Tibial nerve (tissue), 4 donors: ENCODE results near the gene CDCP1. TPM values are rescaled to one million over a fixed set of nuclear protein-coding genes. Genes with fewer than 3 reads are reported as not detected.
"Not testable (repeated sequence)": the region's sequence is repeated elsewhere in the genome, so short reads cannot be mapped to it uniquely, and the experiment has no call there.

ENCODE experiments used
- DNase-seq, 2 donors: peaks; one replicate each; pipeline ENCODE4 v3.0.0-alpha.2; 2019; ENCODE audit warnings: low spot score in 2 of 2
- H3K27ac ChIP-seq, 4 donors: fragments of 200-600 bp; sonication (generic) in 3 of 4; one replicate each; pipeline ENCODE4 v1.5.1; 2017 to 2019; ENCODE audit warnings: mild to moderate bottlenecking in 1 of 4
- H3K27me3 ChIP-seq, 2 donors: fragments of 200-600 bp; sonication (generic) in 1 of 2; one replicate each; pipeline versions ENCODE4 v1.5.1 to v1.6.0; 2017 to 2019
- H3K36me3 ChIP-seq, 3 donors: fragments of 200-600 bp; sonication (generic); one replicate each; pipeline ENCODE4 v1.5.1; 2018 to 2019
- H3K4me1 ChIP-seq, 4 donors: fragments of 200-600 bp; sonication (generic) in 3 of 4; one replicate each; pipeline ENCODE4 v1.5.1; 2017 to 2019
- H3K4me3 ChIP-seq, 4 donors: fragments of 200-600 bp; sonication (generic) in 3 of 4; one replicate each; pipeline ENCODE4 v1.5.1; 2017 to 2019; ENCODE audit warnings: mild to moderate bottlenecking in 1 of 4, moderate library complexity in 1 of 4
- H3K9me3 ChIP-seq, 4 donors: fragments of 200-600 bp; sonication (generic) in 3 of 4; one replicate each; pipeline ENCODE4 v1.5.1; 2017 to 2019
- EP300 ChIP-seq, 2 donors: sonication (generic); formaldehyde crosslinking; IDR thresholded peaks; one replicate each; pipeline ENCODE4 v1.6.1; 2017; ENCODE audit warnings: antibody characterized with exemption in 2 of 2, mild to moderate bottlenecking in 1 of 2
- POLR2A ChIP-seq, 2 donors: fragments of 450-650 bp; IDR thresholded peaks; one replicate each; pipeline ENCODE4 v1.6.1; 2017; ENCODE audit warnings: antibody characterized with exemption in 2 of 2, mild to moderate bottlenecking in 2 of 2, moderate library complexity in 2 of 2
- WGBS, 2 donors: methylation state at CpG; one replicate each; pipeline ENCODE4 v1.1.5; 2018; 5-methylcytosine and 5-hydroxymethylcytosine counted together
- total RNA-seq, 4 donors: library from RNA; depleted of rRNA; stranded (reverse); fragments of >200 nt; gene quantifications; one replicate each; pipeline ENCODE4 v1.1.0, GENCODE V29; 2016
- TF ChIP-seq, protein P1 (sequence below), 5 experiments: fragments of 200-600 bp in 3 of 5; fragments of 450-650 bp in 2 of 5; sonication (generic) in 3 of 5; IDR thresholded peaks; one replicate each; pipeline ENCODE4 v1.5.1; 2016 to 2019; ENCODE audit warnings: antibody characterized with exemption in 5 of 5, mild to moderate bottlenecking in 3 of 5, moderate library complexity in 2 of 5

Gene CDCP1
- total RNA-seq, 4 donors from 2014 or later: 0.20 to 3.0 (median 1.2) TPM

DNA sequence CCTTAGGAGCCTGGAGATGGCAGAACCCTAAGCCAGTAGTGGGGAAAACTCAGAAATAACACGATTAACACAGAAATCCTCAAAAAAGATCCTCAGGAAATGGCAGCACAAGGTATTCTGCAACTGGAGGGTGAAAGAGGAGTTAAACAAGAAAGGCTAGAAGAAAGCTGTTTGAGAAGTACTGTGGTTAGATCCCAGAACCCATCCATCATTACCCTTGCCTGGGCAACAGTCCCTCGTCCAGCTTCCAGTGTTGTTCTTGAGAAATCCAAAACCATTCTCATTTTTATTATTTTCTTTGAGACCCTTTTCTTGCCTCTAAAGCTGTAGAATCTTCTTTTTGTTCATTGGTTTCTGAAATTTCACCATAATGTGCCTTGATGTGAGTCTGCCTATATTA, 2.7 kb upstream of the CDCP1 start:
- TF ChIP-seq POLR2A (IDR thresholded peaks at IDR 0.05) (no peak), EP300 (IDR thresholded peaks at IDR 0.05) (no peak)
- TF ChIP-seq, protein P1, sequence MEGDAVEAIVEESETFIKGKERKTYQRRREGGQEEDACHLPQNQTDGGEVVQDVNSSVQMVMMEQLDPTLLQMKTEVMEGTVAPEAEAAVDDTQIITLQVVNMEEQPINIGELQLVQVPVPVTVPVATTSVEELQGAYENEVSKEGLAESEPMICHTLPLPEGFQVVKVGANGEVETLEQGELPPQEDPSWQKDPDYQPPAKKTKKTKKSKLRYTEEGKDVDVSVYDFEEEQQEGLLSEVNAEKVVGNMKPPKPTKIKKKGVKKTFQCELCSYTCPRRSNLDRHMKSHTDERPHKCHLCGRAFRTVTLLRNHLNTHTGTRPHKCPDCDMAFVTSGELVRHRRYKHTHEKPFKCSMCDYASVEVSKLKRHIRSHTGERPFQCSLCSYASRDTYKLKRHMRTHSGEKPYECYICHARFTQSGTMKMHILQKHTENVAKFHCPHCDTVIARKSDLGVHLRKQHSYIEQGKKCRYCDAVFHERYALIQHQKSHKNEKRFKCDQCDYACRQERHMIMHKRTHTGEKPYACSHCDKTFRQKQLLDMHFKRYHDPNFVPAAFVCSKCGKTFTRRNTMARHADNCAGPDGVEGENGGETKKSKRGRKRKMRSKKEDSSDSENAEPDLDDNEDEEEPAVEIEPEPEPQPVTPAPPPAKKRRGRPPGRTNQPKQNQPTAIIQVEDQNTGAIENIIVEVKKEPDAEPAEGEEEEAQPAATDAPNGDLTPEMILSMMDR (IDR thresholded peaks at IDR 0.05): no peak
- Histone ChIP-seq H3K4me1 (peaks cover 0 to 17% (median 6%) of the 10 kb centered on the region in 4 donors), H3K36me3 (no peaks in the 10 kb centered on the region), H3K27me3 (peaks cover 0 to 31% of the 10 kb centered on the region in 2 donors), H3K9me3 (peaks cover 0 to 10% (median 2%) of the 10 kb centered on the region in 4 donors), H3K27ac (no peak overlapping the region), H3K4me3 (no peak overlapping the region)
- no peak for DNase-seq
- WGBS, 2 donors: 64 to 70% methylated on average over 2 of the region's 2 CpGs

DNA sequence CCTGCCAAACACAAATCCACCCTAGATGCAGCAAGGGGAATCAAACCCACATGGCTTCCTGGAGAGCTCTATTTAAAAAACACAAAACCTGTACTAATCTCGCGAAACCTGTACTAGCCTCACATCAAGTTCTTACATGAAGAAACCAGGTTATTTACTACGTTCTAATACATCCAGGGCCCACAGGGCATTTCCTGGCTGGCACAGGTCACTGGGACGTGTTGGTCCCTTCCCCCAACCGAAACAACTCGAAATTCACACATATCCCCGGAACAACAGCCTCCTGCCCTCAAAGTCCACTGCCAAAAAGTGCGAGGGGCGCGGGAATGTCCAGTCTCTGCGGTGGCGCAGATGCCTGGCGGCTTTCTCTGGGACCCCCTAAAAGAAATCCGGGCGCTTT, 955 bp downstream of the CDCP1 start:
- Histone ChIP-seq H3K27me3 (peaks cover 0 to 31% of the 10 kb centered on the region in 2 donors), H3K4me1 (peaks cover 0 to 17% (median 6%) of the 10 kb centered on the region in 4 donors), H3K4me3 (peak overlapping the region; percentile 21 to 52 (median 42)), H3K36me3 (no peaks in the 10 kb centered on the region), H3K9me3 (no peaks in the 10 kb centered on the region), H3K27ac (peak overlapping the region in 1 of 4 donors; percentile 75)
- DNase-seq: no peak
- TF ChIP-seq, protein P1 (IDR thresholded peaks at IDR 0.05): no peak
- TF ChIP-seq POLR2A (IDR thresholded peaks at IDR 0.05): no peak
- TF ChIP-seq EP300 (IDR thresholded peaks at IDR 0.05): no peak
- WGBS, 2 donors: 13 to 14% methylated on average over 15 of the region's 15 CpGs

DNA sequence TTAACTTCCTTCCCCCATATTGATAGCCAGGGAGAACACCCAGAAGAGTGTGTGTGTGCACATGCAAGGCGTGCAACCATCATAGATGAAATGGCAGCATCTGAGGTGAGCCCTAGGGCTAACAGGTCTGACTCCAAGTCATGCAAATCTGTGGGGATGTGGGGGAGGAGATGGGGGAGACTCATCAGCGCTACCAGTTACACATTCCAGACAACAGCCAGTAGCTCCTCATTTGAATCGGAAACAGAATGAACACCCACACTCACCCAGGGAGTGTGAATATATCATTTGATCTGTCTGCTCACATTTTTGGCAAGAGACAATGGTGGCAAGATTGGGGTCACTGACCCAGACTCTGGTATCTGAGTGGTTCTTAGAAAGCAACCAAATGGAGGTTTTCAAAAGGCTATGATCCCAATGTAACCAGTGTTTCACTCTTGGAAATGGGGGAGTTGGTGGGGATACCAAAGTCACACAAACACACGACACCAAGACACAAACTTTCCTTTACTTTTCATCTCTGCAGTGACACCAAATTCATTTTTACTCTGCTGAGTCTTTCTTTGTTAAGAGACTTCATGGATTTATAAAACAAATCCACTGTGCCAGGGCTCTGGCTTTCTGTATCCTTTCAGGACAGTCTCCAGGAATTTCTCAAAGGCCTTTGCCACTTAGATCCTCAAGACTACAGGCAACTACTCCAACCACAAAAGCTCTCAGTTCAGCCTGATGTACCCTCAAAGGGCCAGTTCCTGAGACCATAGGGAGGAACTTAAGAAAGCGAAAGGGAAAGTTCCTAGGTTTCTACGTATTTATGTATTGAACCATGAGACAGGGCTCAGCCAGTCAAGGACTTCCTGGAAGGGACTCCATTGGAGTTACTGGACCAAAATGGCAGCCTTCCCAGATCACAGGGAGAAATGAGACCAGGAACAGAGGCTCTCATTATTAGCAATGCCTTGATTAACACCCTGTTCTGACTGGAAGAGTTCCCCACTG, 2.2 kb downstream of the CDCP1 start:
- Histone ChIP-seq H3K4me3 (peak overlapping the region in 1 of 4 donors; percentile 0), H3K36me3 (no peaks in the 10 kb centered on the region), H3K27me3 (peaks cover 0 to 31% of the 10 kb centered on the region in 2 donors), H3K27ac (peak overlapping the region in 1 of 4 donors; percentile 24), H3K4me1 (peaks cover 0 to 25% (median 13%) of the 10 kb centered on the region in 4 donors), H3K9me3 (no peaks in the 10 kb centered on the region)
- WGBS, 2 donors: 74 to 85% methylated on average over 6 of the region's 6 CpGs
- DNase-seq: no peak
- TF ChIP-seq, protein P1 (IDR thresholded peaks at IDR 0.05): no peak

DNA sequence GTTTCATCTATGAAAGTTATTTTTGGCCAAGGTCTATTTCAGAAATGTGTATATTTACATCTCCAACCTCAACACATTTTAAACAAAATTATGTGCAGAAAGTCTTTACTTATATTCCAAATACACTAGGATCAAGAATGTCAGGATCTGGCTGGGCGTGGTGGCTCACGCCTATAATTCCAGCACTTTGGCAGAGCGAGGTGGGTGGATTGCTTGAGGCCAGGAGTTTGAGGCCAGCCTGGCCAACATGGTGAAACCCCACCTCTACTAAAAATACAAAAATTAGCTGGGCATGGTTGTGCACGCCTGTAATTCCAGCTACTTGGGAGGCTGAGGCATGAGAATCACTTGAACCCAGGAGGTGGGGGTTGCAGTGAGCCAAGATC, 5.4 kb downstream of the CDCP1 start:
- H3K36me3 ChIP-seq, H3K4me3 ChIP-seq, H3K9me3 ChIP-seq, DNase-seq, H3K27ac ChIP-seq: not testable (repeated sequence)
- Histone ChIP-seq H3K27me3 (peaks cover 0 to 11% of the 10 kb centered on the region in 2 donors), H3K4me1 (peaks cover 0 to 45% (median 11%) of the 10 kb centered on the region in 4 donors)
- WGBS, 2 donors: 71 to 76% methylated on average over 4 of the region's 4 CpGs

DNA sequence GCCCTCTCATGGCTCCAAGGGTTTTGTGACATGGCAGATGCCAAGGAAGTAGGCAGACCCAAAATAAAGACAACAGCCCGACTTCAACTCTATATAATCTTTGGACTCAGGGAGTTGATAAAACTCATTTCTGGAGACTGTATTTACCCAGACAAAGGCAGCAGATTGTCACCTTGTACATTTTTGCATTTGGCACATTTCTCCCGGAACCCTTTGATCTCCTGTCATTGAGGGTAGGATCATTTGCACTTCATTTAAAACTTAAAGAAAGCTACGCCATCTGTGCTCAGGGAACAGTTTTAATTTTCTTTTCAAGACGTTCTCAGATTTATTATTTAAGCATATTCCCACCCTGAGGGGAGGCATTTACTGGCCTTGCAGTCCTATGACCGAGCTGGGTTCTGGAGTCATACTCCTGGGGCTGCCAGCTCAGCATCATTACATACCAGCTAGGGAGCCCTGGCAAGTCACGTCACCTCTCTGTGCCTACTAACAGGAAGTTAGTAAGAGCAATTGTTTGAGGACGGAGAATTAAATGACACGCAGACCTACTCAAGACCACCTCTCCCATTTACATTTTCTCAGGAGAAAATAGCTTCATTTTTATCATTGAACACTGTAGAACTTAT, 5.9 kb downstream of the CDCP1 start:
- Histone ChIP-seq H3K4me1 (peaks cover 0 to 44% (median 8%) of the 10 kb centered on the region in 4 donors), H3K27ac (peak overlapping the region in 1 of 4 donors; percentile 35), H3K36me3 (no peaks in the 10 kb centered on the region), H3K9me3 (no peaks in the 10 kb centered on the region), H3K4me3 (no peak overlapping the region), H3K27me3 (peaks cover 0 to 6% of the 10 kb centered on the region in 2 donors)
- TF ChIP-seq POLR2A (IDR thresholded peaks at IDR 0.05) (no peak), EP300 (IDR thresholded peaks at IDR 0.05) (no peak)
- TF ChIP-seq, protein P1 (IDR thresholded peaks at IDR 0.05): no peak
- DNase-seq: no peak
- 56 to 61% methylated on average over 8 of the region's 8 CpGs for WGBS, 2 donors
